ENCODE data around the gene GJB6. TPM values are rescaled to one million over a fixed set of nuclear protein-coding genes. Genes with fewer than 3 reads are reported as not detected.

GJB6 gene
- polyA plus RNA-seq, 1 of the 3 experiments (the other 2 are of a cell fraction): not detected

- peaks cover 51% of the 10 kb centered on the region for H3K27me3 ChIP-seq (ENCODE audit: insufficient read depth)
- no peak for DNase-seq
- H3K4me3 ChIP-seq (ENCODE audit: low read depth in 2 of 2, low read length in 1 of 2): no peak overlapping the region
- no peaks in the 10 kb centered on the region for H3K9me3 ChIP-seq
- WGBS (ENCODE audit: low lambda C conversion rate): 4% methylated on average over 8 of the region's 8 CpGs
- H3K36me3 ChIP-seq (replicated peaks in 1 of 2; ENCODE audit: control insufficient read depth in 1 of 2, insufficient read depth in 2 of 2, low read length in 1 of 2): no peaks in the 10 kb centered on the region
- no peaks in the 10 kb centered on the region for H3F3A ChIP-seq (replicated peaks; ENCODE audit: insufficient read depth)
- ChIA-PET POLR2A (no interaction called here), CTCF (no interaction called here)
- H3K79me2 ChIP-seq (ENCODE audit: insufficient read depth): no peaks in the 10 kb centered on the region
- no peak overlapping the region for H3K4me2 ChIP-seq
- 0 out of 2 replicates have a peak, but pooled peaks cover 2% of the 10 kb centered on the region for H3K9me2 ChIP-seq
- TF ChIP-seq TEAD4 (IDR thresholded peaks at IDR 0.05; ENCODE audit: borderline replicate concordance, insufficient read depth) (no peak), POLR2AphosphoS5 (IDR thresholded peaks at IDR 0.05; ENCODE audit: low read depth, low read length) (no peak), MEF2A (IDR thresholded peaks at IDR 0.05; ENCODE audit: borderline replicate concordance, low read depth) (no peak), RCOR1 (IDR thresholded peaks at IDR 0.05; ENCODE audit: low read length) (no peak), SMC3 (IDR thresholded peaks at IDR 0.05; ENCODE audit: low read depth, low read length) (no peak), IRF3 (IDR thresholded peaks at IDR 0.05; ENCODE audit: low read depth, low read length) (no peak), TCF12 (IDR thresholded peaks at IDR 0.05) (no peak)
- H3K27ac ChIP-seq (ENCODE audit: low read depth in 2 of 2, low read length in 1 of 2): no peak overlapping the region
- no peaks in the 10 kb centered on the region for H3K4me1 ChIP-seq (ENCODE audit: control insufficient read depth in 1 of 2, insufficient read depth in 2 of 2, low read depth in 1 of 2, low read length in 1 of 2)
- H2AFZ ChIP-seq (ENCODE audit: low read depth): no peak overlapping the region
- H3K9ac ChIP-seq: no peak overlapping the region
- no peaks in the 10 kb centered on the region for H4K20me1 ChIP-seq (ENCODE audit: insufficient read depth)
Measured at GRCh38 chr13:20263393-20264044, 31.4 kb upstream of the GJB6 start.

DNA sequence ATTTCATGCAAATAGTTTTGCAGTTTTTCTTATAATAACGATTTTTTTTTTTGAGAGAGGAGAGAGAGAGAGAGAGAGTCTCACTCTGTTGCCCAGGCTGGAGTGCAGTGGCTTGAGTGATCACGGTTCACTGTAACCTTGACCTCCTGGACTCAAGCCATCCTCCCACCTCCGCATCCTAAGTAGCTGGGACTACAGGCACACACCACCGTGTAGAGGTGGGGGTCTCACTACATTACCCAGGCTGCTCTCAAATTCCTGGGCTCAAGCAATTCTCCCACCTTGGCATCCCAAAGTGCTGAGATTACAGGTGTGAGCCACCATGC is 26.8 kb upstream of the GJB6 start:
- WGBS (ENCODE audit: low lambda C conversion rate): 8% methylated on average over 4 of the region's 4 CpGs
- CTCF ChIA-PET: no interaction called here
- no peak for DNase-seq
- Histone ChIP-seq H3K27me3 (ENCODE audit: insufficient read depth) (peaks cover 47% of the 10 kb centered on the region), H3K9me3 (no peaks in the 10 kb centered on the region), H3K79me2 (ENCODE audit: insufficient read depth) (no peaks in the 10 kb centered on the region), H3K4me1 (ENCODE audit: control insufficient read depth in 1 of 2, insufficient read depth in 2 of 2, low read depth in 1 of 2, low read length in 1 of 2) (no peaks in the 10 kb centered on the region), H3K36me3 (replicated peaks in 1 of 2; ENCODE audit: control insufficient read depth in 1 of 2, insufficient read depth in 2 of 2, low read length in 1 of 2) (no peaks in the 10 kb centered on the region), H3K4me3 (ENCODE audit: low read depth in 2 of 2, low read length in 1 of 2) (0 out of 4 replicates have a peak overlapping the region, but pooled peaks of 1 of the 2 experiments have one; percentile 16), H3K4me2 (0 out of 2 replicates have a peak overlapping the region, but pooled peaks have one; percentile 44), H3K27ac (ENCODE audit: low read depth in 2 of 2, low read length in 1 of 2) (no peak overlapping the region), H4K20me1 (ENCODE audit: insufficient read depth) (no peaks in the 10 kb centered on the region), H2AFZ (ENCODE audit: low read depth) (peak overlapping the region; percentile 65; the same call in 1 of the 2 replicates), H3K9me2 (0 out of 2 replicates have a peak, but pooled peaks cover 2% of the 10 kb centered on the region), H3K9ac (no peak overlapping the region), H3F3A (replicated peaks; ENCODE audit: insufficient read depth) (no peaks in the 10 kb centered on the region)
- no peak for TF ChIP-seq FOXJ3 (CRISPR knock-in tag; IDR thresholded peaks at IDR 0.05)
- TF ChIP-seq TAF1 (IDR thresholded peaks at IDR 0.05; ENCODE audit: borderline replicate concordance, low read depth, low read length): no peak
- no peak for TF ChIP-seq TEAD4 (IDR thresholded peaks at IDR 0.05; ENCODE audit: borderline replicate concordance, insufficient read depth)
- no peak for TF ChIP-seq NFIC (IDR thresholded peaks at IDR 0.05; ENCODE audit: borderline replicate concordance)
- TF ChIP-seq FOSL2 (IDR thresholded peaks at IDR 0.05; ENCODE audit: borderline replicate concordance, low read depth): no peak
- TF ChIP-seq TCF12 (IDR thresholded peaks at IDR 0.05): no peak
- TF ChIP-seq MXI1 (IDR thresholded peaks at IDR 0.05; ENCODE audit: low read depth, low read length): no peak
- no peak for TF ChIP-seq CTCF (IDR thresholded peaks at IDR 0.05)
- no peak for TF ChIP-seq NRF1 (IDR thresholded peaks at IDR 0.05; ENCODE audit: low read depth, low read length)
- TF ChIP-seq, protein P1, sequence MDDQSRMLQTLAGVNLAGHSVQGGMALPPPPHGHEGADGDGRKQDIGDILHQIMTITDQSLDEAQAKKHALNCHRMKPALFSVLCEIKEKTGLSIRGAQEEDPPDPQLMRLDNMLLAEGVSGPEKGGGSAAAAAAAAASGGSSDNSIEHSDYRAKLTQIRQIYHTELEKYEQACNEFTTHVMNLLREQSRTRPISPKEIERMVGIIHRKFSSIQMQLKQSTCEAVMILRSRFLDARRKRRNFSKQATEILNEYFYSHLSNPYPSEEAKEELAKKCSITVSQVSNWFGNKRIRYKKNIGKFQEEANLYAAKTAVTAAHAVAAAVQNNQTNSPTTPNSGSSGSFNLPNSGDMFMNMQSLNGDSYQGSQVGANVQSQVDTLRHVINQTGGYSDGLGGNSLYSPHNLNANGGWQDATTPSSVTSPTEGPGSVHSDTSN (IDR thresholded peaks at IDR 0.05): no peak
- POLR2A ChIA-PET: no interaction called here
